Kidney (tissue), 14 donors: ENCODE measurements around the gene TNFAIP8. TPM values are rescaled to one million over a fixed set of nuclear protein-coding genes. Genes with fewer than 3 reads are reported as not detected.
A peak's percentile ranks its signal among the peaks of the same experiment; 100 is the strongest.
"Not testable (repeated sequence)": the region's sequence is repeated elsewhere in the genome, so short reads cannot be mapped to it uniquely, and the experiment has no call there.

Experiments
- DNase-seq, 5 donors: peaks; one replicate each; pipeline ENCODE4 v3.0.0-alpha.2; 2013 to 2020
- FAIRE-seq: peaks from 2 replicates; lab custom pipeline; 2012; peaks lifted over from hg19 to GRCh38; lab: Jason Lieb, UNC
- H3K27ac ChIP-seq, 2 donors: one replicate each; pipeline ENCODE4 v1.7.0; 2013; ENCODE audit warnings: low read depth in 2 of 2, low read length in 2 of 2, inconsistent platforms in 1 of 2
- H3K27me3 ChIP-seq: one replicate; pipeline ENCODE4 v1.7.1; 2013; ENCODE audit warnings: low read length, inconsistent platforms; ENCODE audit not compliant: control insufficient read depth, insufficient read depth
- H3K36me3 ChIP-seq, 3 donors: one replicate each; pipeline versions ENCODE4 v1.7.0 to v1.7.1; 2013; ENCODE audit warnings: low read length in 3 of 3, control low read depth in 1 of 3, inconsistent platforms in 1 of 3; ENCODE audit not compliant: insufficient read depth in 3 of 3, control insufficient read depth in 2 of 3
- H3K4me1 ChIP-seq, 3 donors: one replicate each; pipeline versions ENCODE4 v1.7.0 to v1.7.1; 2013; ENCODE audit warnings: low read length in 3 of 3, inconsistent platforms in 1 of 3, low read depth in 1 of 3; ENCODE audit not compliant: control insufficient read depth in 2 of 3, insufficient read depth in 2 of 3
- H3K4me3 ChIP-seq, 3 donors: one replicate each; pipeline versions ENCODE4 v1.7.0 to v1.8.1; 2013; ENCODE audit warnings: low read length in 3 of 3, control low read depth in 1 of 3, inconsistent platforms in 1 of 3
- H3K9ac ChIP-seq, 3 donors: one replicate each; pipeline versions ENCODE4 v1.7.0 to v1.7.1; 2013; ENCODE audit warnings: low read length in 3 of 3, control low read depth in 1 of 3, inconsistent platforms in 1 of 3
- H3K9me3 ChIP-seq, 3 donors: one replicate each; pipeline versions ENCODE4 v1.7.0 to v1.7.1; 2013; ENCODE audit warnings: low read length in 3 of 3, control low read depth in 1 of 3, inconsistent platforms in 1 of 3; ENCODE audit not compliant: control insufficient read depth in 2 of 3, insufficient read depth in 1 of 3
- intact Hi-C: fragments of 100-400 bp; cut with DNase I; formaldehyde crosslinking; loops from one replicate; pipeline ENCODE4 v1.11.1; 2022
- polyA plus RNA-seq: library from polyadenylated mRNA; stranded (reverse); fragments of 350-450 nt; fragmentation: Illumina TruSeq; extraction: RNeasy Lipid Tissue Mini Kit (QIAGEN cat#74804); gene quantifications from one replicate; pipeline ENCODE4 v1.2.3, GENCODE V29; 2014; ENCODE audit warnings: low read depth, low replicate concordance; ENCODE audit not compliant: insufficient read depth
- total RNA-seq: library from RNA; stranded (reverse); fragmentation: NEBNext Ultra II Directional; extraction: Animal tissue kit (Norgen Biotek cat#: 25700); gene quantifications from one replicate; pipeline ENCODE4 v1.2.1, GENCODE V29; 2021
- TF ChIP-seq, protein P1 (sequence below): IDR thresholded peaks from 3 replicates; pipeline ENCODE4 v1.5.1; 2012; ENCODE audit warnings: mild to moderate bottlenecking, moderate library complexity, borderline replicate concordance; ENCODE audit not compliant: insufficient read depth; ENCODE audit errors: extremely low read depth
- donor health status: control.
- donor health status: control.
- donor health status: control.
- donor health status: control.
- donor health status: control.
- donor health status: DM: yes; HTN: yes; CAD: no.
- donor health status: Normal renal cell carcinoma (clear cell type).

Gene TNFAIP8
- total and polyA plus RNA-seq, 2 donors from 2014 or later, result 13.3 to 41.5 TPM

DNA sequence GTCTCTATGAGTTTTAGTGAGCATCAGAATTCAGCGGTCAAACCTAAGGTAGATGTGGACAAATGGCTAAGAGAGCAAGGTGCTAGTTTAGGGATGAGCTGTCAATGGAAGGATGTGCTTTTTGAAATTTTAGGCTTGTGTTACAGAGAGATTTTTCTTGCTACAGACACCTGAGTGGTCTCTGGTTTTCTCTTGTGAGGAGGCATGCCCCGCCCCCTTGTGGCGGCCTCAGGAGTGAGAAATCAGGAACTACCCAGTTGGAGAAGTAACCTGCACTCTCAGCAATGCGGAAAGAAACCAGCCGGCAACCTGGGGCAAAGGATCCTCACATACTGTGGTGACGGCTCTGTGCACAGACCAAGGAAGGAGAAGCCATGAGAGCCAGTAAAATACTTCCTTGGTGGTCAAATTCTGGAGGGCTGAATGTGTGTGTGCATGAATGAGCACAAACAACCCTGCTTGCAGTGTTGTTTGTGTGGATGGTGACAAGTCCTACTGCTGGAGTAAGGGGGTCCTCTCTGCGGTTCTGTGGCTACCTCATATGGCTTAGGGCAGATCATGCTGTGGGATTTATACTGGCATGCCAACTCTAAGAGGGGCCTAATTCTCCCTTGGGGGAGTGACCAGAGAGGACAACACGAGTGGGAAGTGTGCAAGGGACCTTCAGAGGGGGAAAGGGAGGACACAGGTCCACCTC lies 79.8 kb downstream of the TNFAIP8 start:
- TF ChIP-seq, protein P1, sequence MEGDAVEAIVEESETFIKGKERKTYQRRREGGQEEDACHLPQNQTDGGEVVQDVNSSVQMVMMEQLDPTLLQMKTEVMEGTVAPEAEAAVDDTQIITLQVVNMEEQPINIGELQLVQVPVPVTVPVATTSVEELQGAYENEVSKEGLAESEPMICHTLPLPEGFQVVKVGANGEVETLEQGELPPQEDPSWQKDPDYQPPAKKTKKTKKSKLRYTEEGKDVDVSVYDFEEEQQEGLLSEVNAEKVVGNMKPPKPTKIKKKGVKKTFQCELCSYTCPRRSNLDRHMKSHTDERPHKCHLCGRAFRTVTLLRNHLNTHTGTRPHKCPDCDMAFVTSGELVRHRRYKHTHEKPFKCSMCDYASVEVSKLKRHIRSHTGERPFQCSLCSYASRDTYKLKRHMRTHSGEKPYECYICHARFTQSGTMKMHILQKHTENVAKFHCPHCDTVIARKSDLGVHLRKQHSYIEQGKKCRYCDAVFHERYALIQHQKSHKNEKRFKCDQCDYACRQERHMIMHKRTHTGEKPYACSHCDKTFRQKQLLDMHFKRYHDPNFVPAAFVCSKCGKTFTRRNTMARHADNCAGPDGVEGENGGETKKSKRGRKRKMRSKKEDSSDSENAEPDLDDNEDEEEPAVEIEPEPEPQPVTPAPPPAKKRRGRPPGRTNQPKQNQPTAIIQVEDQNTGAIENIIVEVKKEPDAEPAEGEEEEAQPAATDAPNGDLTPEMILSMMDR, result peak; percentile 57
- Histone ChIP-seq H3K36me3 (no peaks in the 10 kb centered on the region), H3K27ac (no peak overlapping the region), H3K4me3 (no peak overlapping the region), H3K4me1 (no peaks in the 10 kb centered on the region), H3K9me3 (no peaks in the 10 kb centered on the region), H3K27me3 (no peaks in the 10 kb centered on the region), H3K9ac (no peak overlapping the region)
- DNase-seq (peak; percentile 67 to 85 (median 68)), FAIRE-seq (no peak)
- intact Hi-C loops, result no loop called here

DNA sequence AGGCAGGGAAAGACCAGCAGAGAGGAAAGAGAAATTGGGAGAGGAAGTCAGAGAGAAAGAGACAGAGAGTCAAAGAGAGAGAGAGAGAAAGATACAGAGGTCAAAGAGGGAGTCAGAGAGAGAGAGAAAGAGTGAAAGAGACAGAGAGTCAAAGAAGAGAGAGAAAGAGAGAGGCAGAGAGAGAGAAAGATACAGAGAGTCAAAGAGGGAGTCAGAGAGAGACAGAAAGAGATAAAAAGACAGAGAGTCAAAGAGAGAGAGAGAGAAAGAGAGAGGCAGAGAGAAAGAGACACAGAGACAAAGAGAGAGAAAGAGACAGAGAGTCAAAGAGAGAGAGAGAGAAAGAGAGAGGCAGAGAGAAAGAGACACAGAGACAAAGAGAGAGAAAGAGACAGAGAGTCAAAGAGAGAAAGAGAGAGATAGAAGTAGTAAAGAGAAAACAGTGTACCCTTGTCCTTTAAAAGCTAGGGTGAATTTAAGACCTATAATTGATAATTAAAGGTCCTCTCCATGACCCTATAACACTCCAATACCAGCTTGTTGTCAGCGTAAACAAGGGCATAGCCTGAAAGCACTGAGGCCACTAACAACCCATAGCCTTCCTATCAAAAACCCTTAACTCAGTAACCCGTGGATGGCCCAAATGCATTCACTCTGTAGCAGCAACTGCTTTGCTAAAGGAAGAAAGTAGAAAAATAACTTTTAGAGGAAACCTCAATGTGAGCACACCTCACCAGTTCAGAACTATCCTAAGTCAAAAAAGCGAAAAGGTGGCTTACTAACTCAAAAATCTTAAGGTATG lies 82.2 kb downstream of the TNFAIP8 start:
- FAIRE-seq, H3K4me3 ChIP-seq, H3K4me1 ChIP-seq, H3K9me3 ChIP-seq, H3K27me3 ChIP-seq, DNase-seq, H3K9ac ChIP-seq, H3K36me3 ChIP-seq, intact Hi-C loops, H3K27ac ChIP-seq: not testable (repeated sequence)

DNA sequence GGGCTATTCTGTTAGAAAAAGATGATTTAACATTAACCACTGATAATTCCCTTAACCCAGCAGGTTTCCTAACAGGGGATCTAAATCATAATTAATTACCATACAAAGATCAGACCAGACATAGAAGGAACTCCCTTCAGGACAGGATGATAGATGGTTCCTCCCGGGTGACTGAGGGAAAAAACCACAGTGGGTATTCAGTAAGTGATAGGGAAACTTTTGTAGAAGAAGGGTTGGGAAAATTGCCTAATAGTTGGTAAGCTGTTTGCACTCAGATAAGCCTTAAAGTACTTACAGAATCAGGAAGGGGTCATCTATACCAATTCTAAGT lies 82.7 kb downstream of the TNFAIP8 start:
- H3K4me1 ChIP-seq, H3K27ac ChIP-seq, H3K27me3 ChIP-seq, H3K9me3 ChIP-seq, H3K4me3 ChIP-seq, H3K9ac ChIP-seq, DNase-seq, H3K36me3 ChIP-seq, FAIRE-seq, intact Hi-C loops: not testable (repeated sequence)

DNA sequence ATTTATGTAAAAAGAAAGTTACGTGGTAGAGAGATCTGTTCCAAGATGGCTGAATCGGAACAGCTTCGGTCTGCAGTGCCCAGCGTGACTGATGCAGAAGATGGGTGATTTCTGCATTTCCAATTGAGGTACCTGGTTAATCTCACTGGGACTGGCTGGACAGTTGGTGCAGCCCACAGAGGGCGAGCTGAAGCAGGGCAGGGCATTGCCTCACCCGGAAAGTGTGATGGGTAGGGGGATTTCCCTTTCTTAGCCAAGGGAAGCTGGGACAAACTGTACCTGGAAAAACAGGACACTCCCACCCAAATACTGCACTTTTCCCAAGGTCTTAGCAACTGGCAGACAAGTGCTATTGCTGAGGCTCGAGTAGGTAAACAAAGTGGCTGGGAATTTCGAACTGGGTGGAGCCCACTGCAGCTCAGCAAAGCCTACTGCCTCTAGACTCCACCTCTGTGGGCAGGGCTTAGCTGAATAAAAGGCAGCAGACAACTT lies 83.4 kb downstream of the TNFAIP8 start:
- Histone ChIP-seq H3K9me3 (no peaks in the 10 kb centered on the region), H3K27me3 (no peaks in the 10 kb centered on the region), H3K36me3 (no peaks in the 10 kb centered on the region), H3K27ac (no peak overlapping the region), H3K9ac (no peak overlapping the region), H3K4me1 (no peaks in the 10 kb centered on the region), H3K4me3 (no peak overlapping the region)
- intact Hi-C loops, result no loop called here
- TF ChIP-seq, protein P1, result no peak
- DNase-seq (no peak), FAIRE-seq (no peak)

DNA sequence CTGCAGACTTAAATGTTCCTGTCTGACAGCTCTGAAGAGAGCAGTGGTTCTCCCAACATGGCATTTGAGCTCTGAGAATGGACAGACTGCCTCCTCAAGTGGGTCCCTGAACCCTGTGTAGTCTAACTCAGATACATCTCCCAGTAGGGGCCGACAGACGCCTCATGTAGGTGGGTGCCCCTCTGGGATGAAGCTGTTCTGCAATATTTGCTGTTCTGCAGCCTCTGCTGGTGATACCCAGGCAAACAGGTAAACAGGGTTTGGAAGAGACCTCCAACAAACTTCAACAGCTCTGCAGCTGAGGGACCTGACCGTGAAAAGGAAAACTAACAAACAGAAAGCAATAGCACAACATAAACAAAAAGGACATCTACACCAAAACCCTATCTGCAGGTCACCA lies 83.8 kb downstream of the TNFAIP8 start:
- DNase-seq, H3K9ac ChIP-seq, H3K36me3 ChIP-seq, intact Hi-C loops, FAIRE-seq, H3K27ac ChIP-seq, H3K9me3 ChIP-seq, H3K4me1 ChIP-seq, H3K4me3 ChIP-seq, H3K27me3 ChIP-seq: not testable (repeated sequence)

DNA sequence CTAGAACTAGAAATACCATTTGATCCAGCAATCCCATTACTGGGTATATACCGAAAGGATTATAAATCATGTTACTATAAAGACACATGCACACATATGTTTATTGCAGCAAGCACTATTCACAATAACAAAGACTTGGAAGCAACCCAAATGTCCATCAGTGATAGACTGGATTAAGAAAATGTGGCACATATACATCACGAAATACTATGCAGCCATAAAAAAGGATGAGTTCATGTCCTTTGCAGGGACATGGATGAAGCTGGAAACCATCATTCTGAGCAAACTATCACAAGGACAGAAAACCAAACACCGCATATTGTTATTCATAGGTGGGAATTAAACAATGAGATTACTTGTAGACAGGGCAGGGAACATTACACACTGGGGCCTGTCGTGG lies 88.8 kb downstream of the TNFAIP8 start:
- H3K9ac ChIP-seq, intact Hi-C loops, H3K4me3 ChIP-seq, H3K36me3 ChIP-seq, H3K27me3 ChIP-seq, H3K9me3 ChIP-seq, H3K27ac ChIP-seq, FAIRE-seq, H3K4me1 ChIP-seq, DNase-seq: not testable (repeated sequence)
